ENCODE measurements around the gene FAM222B.
"Not testable (repeated sequence)": the region's sequence is repeated elsewhere in the genome, so short reads cannot be mapped to it uniquely, and the experiment has no call there.

Gene FAM222B, protein sequence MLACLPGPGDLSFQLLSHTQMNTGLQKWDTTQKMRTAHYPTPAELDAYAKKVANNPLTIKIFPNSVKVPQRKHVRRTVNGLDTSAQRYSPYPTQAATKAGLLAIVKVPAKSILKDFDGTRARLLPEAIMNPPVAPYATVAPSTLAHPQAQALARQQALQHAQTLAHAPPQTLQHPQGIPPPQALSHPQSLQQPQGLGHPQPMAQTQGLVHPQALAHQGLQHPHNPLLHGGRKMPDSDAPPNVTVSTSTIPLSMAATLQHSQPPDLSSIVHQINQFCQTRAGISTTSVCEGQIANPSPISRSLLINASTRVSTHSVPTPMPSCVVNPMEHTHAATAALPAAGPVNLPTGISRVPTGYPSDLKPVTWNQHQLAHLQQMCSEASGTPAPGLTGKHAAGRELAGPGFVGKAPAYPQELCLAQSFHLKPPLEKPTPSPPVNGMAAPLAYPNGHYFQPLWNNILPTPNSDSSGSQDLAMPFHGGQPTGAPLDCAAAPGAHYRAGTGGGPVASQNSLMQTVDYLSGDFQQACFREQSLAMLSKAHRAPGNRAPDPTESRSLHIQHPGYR

DNA sequence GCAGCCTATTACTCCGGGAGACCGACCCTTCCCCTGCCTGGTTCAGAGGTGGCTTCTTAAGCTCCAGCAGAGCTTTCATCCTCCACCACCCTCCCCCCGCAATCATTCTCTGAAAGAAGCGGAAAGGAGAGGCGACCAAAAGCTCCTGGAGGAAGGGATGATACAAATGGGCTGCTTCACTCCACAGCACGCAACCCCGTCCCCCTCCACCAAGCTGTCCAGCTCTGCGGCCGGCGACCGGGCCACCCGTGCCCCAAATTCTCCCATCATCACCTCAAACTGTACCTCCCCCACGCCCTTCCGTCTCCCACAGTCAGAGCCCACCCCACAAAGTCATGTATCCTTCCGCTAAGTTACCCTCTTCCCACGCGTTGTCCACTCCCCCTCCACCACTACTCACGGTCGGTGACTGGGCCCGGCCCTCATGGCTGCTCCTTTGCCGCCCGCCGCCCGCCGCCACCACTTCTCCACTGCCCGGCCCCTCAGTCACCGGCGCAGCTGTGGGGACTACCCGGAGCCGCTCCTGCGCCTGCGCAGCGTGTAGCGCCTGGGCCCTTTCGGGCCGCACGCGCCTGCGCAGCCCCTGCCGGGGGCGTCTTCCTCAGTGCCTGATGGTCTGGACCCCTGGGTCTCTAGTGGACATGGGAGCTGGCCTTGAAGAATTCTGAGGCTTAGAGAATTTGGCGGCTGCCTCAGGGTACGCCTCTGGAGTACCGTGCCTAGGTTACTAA lies at the start of gene FAM222B:
FAM222B (minus strand) TSS at position 509 of the 731 bp plus-strand sequence. CDS start 76,123 bp downstream, outside the sequence.
- DNase-seq: peak; percentile 61

DNA sequence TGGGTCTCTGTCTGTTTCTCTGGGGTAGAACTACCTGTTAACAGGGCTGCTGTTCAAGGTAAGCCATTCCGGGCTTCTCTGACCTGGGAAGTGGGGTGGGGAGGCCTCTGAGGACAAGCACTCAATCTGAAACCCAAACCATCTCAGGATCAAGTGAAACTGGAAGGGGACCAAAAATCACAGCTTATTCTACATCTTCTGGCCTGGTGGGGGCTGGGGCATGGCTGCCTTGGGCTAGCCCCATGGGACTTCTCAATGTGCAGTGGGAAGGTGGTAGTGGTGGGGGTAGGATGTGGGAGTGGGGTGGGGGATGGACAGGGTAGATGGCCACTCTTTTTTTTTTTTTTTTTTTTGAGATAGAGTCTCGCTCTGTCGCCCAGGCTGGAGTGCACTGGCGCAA lies 49.4 kb upstream of the FAM222B start:
- DNase-seq: no peak

DNA sequence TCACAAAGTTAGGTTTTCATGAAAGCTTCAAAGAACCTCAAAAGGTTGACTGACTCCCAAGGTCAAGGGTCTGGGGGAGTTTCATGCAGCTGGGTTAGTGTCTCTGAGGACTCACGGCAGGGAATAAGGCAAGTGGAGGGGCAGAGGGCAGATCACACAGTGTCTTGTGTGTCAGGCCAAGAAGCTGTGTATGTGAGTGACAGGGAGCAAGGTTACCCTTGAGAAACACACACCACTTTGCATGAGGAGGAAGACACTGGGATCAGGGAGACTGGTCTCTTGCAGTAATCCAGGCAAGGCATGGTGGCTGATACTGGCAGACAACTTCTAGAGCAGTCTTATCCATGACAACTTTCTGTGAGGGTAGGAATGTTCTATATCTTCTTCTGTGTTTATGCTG lies 48.6 kb upstream of the FAM222B start:
- no peak for DNase-seq

DNA sequence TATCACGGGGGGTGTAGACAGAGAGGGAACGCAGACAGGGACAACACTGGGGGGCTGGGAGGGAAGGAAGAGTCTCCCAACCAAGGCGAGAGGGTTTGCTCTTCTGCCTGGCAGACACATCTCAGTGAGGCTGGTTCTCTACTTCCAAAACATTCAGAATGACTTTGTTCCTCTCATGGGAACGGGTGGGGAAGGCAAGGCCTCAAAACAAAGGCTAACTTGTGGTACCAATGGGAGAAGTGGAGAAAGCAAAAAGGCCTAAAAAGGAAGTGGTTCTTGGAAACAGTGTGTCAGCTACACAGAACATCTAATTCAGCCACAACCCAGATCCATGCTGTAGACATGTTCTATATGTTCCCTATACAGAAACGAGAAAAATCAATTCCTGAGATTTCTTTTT lies 47.4 kb upstream of the FAM222B start:
- no peak for DNase-seq

DNA sequence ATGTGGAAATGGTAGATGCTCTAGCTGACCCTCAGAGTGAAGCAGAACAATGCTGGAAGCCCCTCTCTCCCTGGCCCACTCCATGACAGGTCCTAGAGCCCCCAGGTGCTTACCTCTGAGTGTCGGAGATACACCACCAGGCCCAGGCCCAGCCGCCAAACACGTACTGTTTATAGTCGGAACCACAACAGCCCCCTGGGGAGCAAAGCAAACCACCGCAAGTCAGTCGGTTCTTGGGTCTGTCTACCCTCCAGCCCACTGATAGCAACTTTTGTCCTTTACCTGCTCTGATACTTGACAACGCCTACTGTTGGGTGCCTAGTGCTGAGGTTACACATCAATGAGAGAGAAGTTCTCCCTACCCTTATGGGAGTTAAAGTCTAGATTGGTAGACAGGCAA lies 46.2 kb upstream of the FAM222B start:
- no peak for DNase-seq

DNA sequence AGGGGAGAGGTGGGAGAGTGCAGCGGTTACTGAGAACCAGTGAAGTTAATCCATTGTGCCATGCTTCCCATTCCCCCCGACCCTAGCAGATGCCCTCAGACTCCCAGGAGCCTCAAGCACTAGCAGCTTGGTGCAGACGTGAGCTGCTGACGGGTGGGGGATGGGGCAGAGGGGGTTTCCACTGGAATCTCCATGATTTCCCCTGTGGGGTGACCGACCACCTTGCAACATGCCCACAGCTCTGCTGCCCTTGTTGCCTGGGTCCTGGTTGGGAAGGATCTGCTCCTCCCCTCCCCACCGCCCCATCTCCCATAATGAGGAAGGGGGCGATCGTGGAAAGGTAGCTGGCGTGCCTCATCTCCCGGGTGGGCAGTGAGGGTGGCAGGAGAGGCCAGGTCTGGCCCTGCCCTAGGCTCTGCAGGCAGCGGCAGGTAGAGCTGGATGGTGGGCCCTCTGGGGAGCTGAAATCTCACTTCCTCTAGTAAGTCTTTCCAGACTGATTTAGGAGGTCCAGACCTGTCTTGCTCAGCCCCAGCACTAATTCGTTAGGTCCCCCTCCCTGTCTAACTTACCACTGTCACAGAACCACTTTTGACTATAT lies 45.4 kb upstream of the FAM222B start:
- no peak for DNase-seq

DNA sequence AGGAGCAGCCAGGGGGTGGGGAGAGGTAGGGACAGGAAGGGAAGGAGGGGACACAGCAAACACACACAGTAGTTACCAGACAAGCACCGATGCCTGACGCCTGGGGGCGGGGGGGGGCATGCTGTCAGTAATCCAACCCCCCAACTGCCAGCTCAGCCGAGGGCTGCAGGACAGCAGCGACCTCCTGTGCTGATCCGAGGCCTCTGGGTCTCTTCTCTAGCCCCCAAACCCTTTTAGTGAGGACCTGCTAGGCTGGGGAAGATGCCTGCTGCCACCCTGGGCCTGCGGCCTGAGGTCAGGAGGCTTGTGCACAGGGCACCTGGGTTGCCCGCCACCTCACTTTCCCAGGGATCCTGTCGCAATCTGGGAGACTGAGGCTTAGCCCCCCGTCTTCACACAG lies 43.4 kb upstream of the FAM222B start:
- no peak for DNase-seq

DNA sequence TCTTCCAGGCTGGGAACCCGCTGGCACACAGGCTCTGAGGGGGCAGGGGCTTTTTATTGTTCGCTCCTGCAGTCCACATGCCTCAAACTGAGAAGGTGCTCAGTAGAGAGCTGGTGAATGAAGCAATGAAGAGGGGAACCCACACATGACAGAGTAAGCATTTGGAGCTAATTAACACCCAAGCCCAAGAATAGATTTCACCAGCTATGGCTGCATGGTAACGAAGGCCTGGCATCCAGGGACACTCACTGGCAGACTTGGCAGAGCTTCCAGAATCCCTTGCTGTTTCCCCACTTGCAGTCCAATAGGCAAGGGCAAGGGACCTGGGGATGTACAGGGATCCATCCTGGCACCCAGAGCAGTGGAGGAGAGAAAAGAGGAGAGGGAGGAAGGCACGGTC lies 42.8 kb upstream of the FAM222B start:
- DNase-seq: no peak

DNA sequence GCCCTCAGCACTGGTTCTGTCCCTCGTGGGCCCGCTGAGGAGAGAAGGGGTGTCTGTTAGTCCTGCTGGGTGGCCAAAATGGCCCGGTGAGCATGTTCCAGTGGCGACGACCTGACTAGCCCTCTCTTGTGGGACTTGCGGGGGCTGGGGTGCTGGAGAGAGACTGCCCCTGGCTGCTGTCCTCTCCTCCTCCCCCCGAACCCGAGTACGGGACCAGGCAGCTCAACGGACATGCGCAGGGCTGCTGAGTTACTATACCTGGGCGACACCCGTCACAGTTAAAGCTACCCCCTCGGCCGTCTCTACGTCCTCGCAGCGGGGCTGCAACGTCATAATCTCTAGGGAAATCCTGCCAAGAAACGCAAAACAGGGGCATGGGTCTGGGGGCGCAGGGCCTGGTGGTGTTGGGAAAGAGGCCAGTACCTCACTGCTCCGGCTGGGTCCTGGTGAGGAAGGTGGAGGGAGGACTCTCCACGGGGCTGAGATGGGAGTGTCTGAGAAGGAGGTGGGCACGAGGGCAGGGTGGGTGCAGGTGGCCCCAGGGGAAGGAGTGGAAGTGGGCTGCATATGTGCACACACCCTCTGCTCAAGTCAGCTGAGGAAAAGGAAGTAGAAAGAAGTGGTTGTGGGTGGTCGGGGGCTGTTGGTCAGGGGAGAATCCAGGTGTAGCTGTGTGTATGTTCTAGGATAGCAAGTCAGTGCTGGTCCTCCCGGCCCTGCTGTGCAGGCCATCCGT lies 41.5 kb upstream of the FAM222B start:
- DNase-seq: no peak

DNA sequence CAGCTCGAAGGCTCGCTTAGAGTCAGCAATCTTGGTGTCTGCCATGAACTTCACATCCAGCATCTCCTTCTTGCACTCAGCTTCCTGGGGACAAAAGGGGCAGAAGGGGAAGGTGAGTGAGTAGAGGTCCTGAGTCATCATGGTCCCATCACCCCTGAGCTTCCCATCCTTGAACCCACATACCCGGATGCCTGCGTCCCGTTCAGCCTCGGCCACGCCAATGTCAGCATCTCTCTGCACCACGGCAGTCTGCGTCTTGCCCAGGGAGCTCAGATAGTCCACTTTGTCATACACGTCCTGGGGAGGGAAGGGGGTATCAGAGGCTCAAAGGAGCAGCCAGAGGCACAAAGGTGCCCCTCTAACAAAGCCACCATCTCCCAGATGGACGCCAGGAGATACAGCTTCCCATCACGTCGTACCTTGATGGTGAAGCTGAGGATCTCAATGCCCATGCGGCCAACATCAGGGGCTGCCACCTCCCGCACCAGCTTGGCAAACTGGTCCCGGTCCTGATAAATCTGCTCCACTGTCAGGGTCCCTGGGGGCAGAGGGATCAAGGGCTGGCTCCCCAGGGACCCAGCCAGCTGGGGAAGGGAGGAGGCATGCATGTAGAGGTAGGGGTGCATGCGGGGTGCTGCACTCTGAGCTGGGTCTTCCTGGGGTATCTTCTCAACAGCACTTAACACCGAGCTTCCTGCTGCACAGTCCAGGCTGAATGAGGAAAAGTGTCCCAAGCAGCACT lies 39.7 kb upstream of the FAM222B start:
- DNase-seq: no peak

DNA sequence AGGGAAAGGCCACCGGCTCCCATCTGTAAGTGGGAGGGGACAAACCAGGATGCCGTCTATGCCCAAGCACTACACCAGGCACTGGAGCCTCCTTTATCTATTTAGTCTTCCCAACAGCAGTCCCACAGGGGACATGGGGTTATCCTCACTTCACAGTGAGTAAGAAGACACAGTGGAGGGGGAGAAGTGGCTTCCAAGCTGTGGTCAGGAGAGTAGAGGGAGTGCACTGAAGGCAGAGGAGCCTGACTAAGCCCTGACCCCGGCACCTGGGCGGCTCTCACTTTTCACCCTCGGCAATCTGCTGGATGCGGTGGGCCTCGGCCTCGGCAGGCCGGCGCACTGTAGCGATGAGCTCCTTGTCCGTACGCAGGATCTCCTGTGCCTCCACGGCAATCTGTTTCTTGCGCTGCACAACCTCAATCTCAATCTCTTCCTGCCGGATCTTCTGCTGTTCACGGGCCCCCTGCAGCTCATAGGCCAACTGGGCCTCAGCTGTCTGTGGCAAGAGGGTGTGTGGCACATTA lies 39.0 kb upstream of the FAM222B start:
- no peak for DNase-seq

DNA sequence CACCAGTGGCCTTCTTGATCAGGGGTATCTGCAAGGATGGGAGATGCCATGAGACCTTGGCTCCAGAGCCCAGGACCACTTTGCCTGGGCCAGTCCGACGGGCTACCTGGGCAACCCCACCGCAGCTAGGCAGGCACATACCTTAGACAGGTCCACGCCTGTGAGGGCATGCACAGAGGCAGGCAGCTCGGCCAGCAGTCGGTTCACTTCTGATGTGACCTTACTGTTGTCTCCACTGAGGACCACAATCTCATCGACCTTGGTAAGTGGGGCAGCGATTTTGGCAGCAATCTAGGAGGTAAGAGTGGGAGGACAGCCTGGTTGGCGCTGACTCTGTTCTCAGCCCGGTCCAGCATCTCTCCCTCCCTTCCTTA lies 38.0 kb upstream of the FAM222B start:
- no peak for DNase-seq

DNA sequence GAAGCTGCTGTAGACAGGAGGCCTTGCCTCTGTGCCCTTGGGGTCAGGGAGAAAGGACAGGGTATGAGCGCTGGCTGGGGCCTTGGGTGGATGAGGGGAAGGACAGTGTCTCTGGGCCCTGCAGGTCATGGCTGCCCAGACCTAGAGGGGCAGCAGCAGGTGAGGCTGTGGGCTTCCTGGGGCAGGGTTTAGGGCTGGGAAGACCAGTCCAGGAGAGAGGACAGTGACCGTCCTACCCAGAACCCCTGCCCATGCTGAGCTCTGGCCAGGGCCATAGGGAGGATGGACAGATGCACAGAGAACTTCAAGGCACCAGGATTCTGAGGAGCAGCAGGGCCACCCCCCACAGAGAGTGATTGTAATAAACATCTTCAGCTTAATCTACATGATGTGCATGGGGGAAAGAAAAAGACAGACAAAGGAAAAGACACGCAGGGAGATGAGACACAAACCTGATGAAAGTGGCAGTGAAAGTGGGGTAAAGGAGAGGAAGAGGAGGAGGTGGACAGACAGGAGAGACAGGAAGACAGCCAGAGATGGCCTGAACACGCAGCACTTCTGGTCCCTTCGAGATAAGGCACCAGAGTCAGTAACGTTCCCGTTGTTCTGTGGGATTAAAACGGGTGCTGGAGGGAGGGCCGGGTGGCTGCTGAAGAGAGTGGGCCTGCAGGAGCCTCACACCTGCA lies 37.4 kb upstream of the FAM222B start:
- no peak for DNase-seq

DNA sequence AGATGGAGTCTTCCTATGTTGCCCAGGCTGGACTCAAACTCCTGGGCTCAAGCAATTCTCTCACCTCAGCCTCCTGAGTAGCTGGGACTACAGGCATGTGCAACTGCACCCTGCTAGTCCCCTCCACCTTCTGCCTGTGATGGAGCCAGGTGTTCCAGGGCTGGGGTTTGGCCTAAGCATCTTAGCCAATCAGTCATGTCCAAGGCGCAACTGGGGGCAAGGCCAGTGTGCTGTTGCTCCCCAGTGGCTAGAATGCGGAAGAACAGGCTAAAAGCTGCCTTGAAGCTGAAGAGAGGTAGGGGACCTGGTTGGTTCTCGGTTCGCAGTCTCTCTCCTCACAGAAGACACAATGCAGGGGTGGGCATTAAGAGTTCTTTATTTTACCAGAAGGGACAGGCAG lies 36.4 kb upstream of the FAM222B start:
- no peak for DNase-seq

DNA sequence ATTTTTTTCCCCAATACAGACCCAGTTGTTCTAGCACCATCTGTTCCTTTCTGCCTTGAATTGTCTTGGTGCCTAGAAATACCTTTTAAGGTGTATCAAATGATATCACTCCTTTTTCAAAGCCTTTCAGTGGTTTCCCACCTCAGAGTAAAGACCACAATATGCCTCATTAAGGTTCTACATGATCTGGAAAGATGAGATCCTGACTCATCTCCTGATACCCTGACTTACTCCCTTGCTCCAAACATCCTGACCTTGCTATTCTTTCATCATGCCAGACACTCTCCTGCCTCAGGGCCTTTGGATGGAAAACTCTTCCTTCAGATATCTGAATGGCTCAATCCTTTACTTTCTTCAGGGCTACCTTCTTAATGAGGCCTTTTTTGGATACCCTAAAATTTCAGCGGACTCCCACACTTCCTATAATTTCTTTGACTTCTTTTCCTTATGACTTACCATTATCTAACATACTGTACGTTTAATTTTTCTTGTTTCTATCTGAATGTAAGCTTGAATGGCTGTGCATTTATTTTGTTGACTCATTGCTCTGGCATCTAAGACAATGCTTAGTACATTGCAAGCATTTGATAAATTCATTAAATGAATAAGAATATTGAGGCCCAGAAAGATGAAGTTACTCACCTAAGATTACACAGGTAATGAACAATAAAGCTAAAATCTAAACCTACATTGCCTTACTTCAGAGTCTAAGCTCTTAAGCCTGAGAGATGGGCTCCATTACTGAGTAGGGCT lies 35.7 kb upstream of the FAM222B start:
- no peak for DNase-seq

DNA sequence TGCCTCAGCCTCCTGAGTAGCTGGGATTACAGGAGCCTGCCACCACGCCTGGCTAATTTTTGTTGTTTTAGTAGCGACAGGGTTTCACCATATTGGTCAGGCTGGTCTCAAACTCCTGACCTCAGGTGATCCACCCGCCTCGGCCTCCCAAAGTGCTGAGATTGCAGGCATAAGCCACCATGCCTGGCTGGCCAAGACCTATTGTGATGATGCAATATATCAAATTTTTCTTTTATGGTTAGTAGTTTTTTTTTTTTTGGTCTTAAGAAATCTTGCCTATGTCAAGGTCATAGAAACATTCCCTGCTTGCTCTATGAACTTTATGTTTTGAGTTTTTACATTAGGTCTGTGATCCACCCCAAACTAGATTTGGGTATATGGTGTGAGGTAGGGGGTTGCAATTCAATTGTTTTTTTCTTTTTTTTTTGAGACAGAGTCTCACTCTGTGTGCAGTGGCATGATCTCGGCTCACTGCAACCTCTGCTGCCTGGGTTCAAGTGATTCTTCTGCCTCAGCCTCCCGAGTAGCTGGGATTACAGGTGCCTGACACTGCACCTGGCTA lies 34.6 kb upstream of the FAM222B start:
- DNase-seq: not testable (repeated sequence)

DNA sequence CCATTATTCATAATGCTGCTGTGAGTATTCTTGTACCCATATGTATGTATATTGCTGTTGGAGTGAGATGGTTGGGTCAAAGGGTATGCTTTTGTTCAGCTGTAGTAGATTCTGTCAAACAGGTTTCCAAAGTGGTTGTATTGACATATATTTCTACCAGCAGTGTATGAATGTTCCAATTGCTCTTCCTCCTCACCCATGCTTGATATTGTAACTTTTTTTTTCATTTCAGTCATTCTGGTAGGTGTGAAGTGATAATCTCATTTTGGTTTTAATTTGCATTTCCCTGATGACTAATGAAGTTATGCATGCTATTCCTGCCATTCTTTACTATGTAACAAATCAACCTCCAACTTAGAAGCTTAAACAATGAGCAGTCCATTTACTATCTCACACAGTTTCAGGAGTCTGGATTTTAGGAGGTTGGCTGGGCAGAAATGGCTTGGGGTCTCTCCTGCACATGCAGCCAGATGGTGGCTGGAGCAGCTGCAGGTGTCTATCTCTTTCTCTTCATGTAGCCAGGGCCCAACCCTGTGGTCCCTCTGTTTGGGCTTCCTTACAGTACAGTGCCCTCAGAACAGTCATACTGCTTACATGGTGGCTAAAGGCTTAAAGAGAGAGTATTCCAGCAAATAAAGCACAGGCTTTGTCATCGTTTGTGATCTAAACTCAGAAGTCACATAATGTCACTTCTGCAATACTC lies 33.4 kb upstream of the FAM222B start:
- no peak for DNase-seq

DNA sequence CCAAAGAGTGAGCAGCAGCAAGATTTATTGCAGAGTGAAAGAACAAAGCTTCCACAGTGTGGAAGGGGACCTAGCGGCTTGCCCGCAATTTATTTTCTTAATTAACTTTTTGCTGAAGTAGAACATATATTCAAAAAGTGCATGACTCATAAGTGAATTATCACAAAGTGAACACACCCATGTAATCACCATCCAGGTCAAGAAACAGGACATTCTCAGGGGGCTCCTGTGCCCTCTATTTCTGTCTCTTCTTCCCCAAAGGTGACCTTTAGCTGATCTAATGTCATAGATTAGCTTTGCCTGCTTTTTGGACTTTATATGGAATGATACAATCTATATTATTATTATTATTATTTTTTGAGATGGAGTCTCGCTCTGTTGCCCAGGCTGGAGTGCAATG lies 32.2 kb upstream of the FAM222B start:
- DNase-seq: no peak

DNA sequence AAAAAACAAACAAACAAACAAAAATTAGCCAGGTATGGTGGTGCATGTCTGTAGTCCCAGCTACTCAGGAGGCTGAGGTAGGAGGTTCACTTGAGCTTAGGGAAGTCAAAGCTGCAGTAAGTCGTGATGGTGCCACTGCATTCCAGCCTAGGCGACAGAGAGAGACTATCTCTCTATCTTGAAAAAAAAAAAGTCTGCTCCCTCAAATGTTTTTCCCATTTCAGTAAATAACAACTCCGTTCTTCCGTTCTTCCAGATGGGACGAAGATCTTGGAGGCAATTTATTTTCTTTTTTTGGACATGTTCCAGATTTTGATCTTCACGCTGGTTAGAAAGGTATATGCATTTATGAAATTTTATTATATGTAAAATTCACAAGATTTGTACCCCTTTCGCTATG lies 31.2 kb upstream of the FAM222B start:
- DNase-seq: no peak
